Right lobe of liver (tissue), 6 donors: ENCODE results near the gene FILIP1L. TPM values are rescaled to one million over a fixed set of nuclear protein-coding genes. Genes with fewer than 3 reads are reported as not detected.

Experiments
- ATAC-seq, 4 donors: fragments of 200-7000 bp; cut with Tn5 transposase; one replicate each; pipeline ENCODE4 v1.9.1; 2020; ENCODE audit warnings: mild to moderate bottlenecking in 4 of 4, moderate library complexity in 4 of 4
- DNase-seq, 3 donors: peaks; one replicate each; pipeline ENCODE4 v3.0.0-alpha.2; 2020
- H3K27ac ChIP-seq, 3 donors: fragments of 200-600 bp; one replicate each; pipeline ENCODE4 v1.8.0; 2022
- H3K27me3 ChIP-seq, 2 donors: fragments of 200-600 bp; one replicate each; pipeline ENCODE4 v1.8.0; 2022
- H3K36me3 ChIP-seq, 4 donors: fragments of 200-600 bp; sonication (generic) in 1 of 4; one replicate each; pipeline versions ENCODE4 v1.5.1 to v1.8.0; 2017 to 2022; ENCODE audit warnings: control low read depth in 1 of 4
- H3K4me1 ChIP-seq, 4 donors: fragments of 200-600 bp; sonication (generic) in 1 of 4; one replicate each; pipeline versions ENCODE4 v1.5.1 to v1.8.0; 2017 to 2022; ENCODE audit warnings: control low read depth in 1 of 4
- H3K4me3 ChIP-seq, 3 donors: fragments of 200-600 bp; one replicate each; pipeline ENCODE4 v1.8.0; 2022
- H3K9me3 ChIP-seq, 4 donors: fragments of 200-600 bp; sonication (generic) in 1 of 4; one replicate each; pipeline versions ENCODE4 v1.5.1 to v1.8.0; 2017 to 2022; ENCODE audit warnings: control low read depth in 1 of 4
- POLR2A ChIP-seq: fragments of 450-650 bp; IDR thresholded peaks from one replicate; pipeline ENCODE4 v1.6.1; 2017; ENCODE audit warnings: antibody characterized with exemption, mild to moderate bottlenecking
- WGBS: methylation state at CpG from one replicate; pipeline ENCODE4 v1.1.6; 2018; ENCODE audit warnings: low coverage, low lambda C conversion rate; ENCODE audit not compliant: insufficient coverage; ENCODE audit errors: missing lambda C conversion rate; 5-methylcytosine and 5-hydroxymethylcytosine counted together
- intact Hi-C, 2 donors: fragments of 100-400 bp; cut with DNase I; formaldehyde crosslinking; loops; one replicate each; pipeline versions ENCODE4 v1.11.2 to v1.14.1; 2022
- total RNA-seq, 6 experiments: library from RNA; depleted of rRNA in 2 of 6; stranded (reverse); fragments of >200 nt in 2 of 6; fragmentation: NEBNext Ultra II Directional in 3 of 6; extraction: Animal tissue kit (Norgen Biotek cat#: 25700) in 3 of 6; gene quantifications; one replicate each; pipeline versions ENCODE4 v1.1.0 to v1.2.4, GENCODE V29; 2016 to 2023
- TF ChIP-seq, protein P1 (sequence below), 4 donors: fragments of 200-600 bp in 3 of 4; fragments of 450-650 bp in 1 of 4; IDR thresholded peaks; one replicate each; pipeline versions ENCODE4 v1.5.1 to v1.8.0; 2016 to 2022; ENCODE audit warnings: antibody characterized with exemption in 4 of 4, mild to moderate bottlenecking in 2 of 4
- donor health status: DM: no; HTN: yes; CAD: no.
- donor health status: DM: no; HTN: no; CAD: no.
- donor health status: DM: no; HTN: no; CAD: no.
- donor health status: DM: no; HTN: yes; CAD: no.
- donor health status: DM: no; HTN: yes; CAD: no.

FILIP1L gene
- total RNA-seq, 6 experiments from 2014 or later: 0.97 to 10.8 (median 3.6) TPM

DNA sequence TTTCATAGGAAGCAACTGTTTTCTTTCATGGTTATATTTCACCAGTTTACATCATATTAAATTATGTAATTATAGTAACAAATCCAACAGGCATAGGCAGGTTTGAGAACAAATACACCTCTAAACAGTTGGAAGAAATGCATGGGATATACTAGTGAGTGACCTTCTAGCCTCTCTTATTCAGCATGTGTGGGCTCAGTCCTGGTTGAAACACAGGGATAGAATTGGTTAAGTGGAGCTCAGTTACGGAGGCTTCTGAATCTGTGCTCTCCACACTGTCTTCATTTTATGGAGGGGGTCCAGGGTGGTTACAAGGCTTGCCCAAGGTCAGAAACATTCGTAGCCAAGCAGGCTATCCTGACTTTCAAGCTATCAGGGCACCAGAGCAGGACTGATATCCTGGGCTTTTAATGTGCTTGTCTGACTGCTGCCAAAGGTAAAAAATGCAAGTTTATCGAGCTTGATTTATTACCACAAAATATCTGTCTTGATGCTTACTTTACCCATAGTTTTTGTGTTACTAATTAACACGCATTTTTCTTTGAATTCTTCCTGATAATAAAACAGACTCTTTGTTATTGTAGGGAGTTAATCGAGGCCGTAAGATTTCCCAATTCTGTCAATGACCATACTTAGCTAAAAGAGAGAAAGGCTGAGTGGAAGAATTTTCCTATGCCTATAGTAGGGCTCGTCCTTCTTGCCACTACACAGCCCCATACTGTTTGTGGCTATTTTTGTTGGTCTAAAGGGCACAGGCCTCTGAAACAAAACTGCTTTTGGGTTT, 89.6 kb downstream of the FILIP1L start:
- H3K4me3 ChIP-seq: no peak overlapping the region
- H3K27ac ChIP-seq: peak overlapping the region; percentile 19 to 30 (median 22)
- TF ChIP-seq, protein P1, sequence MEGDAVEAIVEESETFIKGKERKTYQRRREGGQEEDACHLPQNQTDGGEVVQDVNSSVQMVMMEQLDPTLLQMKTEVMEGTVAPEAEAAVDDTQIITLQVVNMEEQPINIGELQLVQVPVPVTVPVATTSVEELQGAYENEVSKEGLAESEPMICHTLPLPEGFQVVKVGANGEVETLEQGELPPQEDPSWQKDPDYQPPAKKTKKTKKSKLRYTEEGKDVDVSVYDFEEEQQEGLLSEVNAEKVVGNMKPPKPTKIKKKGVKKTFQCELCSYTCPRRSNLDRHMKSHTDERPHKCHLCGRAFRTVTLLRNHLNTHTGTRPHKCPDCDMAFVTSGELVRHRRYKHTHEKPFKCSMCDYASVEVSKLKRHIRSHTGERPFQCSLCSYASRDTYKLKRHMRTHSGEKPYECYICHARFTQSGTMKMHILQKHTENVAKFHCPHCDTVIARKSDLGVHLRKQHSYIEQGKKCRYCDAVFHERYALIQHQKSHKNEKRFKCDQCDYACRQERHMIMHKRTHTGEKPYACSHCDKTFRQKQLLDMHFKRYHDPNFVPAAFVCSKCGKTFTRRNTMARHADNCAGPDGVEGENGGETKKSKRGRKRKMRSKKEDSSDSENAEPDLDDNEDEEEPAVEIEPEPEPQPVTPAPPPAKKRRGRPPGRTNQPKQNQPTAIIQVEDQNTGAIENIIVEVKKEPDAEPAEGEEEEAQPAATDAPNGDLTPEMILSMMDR (IDR thresholded peaks at IDR 0.05): no peak
- no peak for TF ChIP-seq POLR2A
- peaks cover 0 to 8% (median 0%) of the 10 kb centered on the region in 4 donors for H3K4me1 ChIP-seq
- no peak for DNase-seq
- peak; percentile 77 to 88 (median 82) for ATAC-seq
- no peaks in the 10 kb centered on the region for H3K9me3 ChIP-seq
- no peaks in the 10 kb centered on the region for H3K36me3 ChIP-seq
- 42% methylated on average over 6 of the region's 7 CpGs for WGBS
- H3K27me3 ChIP-seq: no peaks in the 10 kb centered on the region
- intact Hi-C loops: no loop called here

DNA sequence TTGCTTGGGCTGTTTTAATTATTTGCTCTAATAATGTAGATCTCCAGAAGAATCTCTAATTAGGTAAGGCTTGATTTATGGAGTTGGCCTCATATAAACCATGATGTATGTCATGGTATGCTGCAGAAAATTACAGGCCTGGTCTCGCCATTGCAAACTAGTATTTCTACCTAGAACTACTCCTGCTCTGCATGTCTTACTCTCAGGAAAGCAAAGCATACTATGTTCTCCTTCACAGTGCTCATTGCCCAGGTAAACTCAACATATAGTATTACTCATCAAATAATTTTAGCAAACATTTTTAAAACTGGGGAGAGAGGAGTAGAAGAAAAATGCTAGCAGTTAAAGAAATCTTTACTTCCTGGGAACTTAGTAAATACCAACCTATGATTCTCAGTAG, 90.7 kb downstream of the FILIP1L start:
- H3K27me3 ChIP-seq: no peaks in the 10 kb centered on the region
- no peak overlapping the region for H3K4me3 ChIP-seq
- peaks cover 0 to 8% (median 0%) of the 10 kb centered on the region in 4 donors for H3K4me1 ChIP-seq
- no peak for DNase-seq
- TF ChIP-seq, protein P1 (IDR thresholded peaks at IDR 0.05): no peak
- TF ChIP-seq POLR2A: no peak
- no peak for ATAC-seq
- WGBS: 92% methylated on average over 1 of the region's 1 CpG
- no peak overlapping the region for H3K27ac ChIP-seq
- no peaks in the 10 kb centered on the region for H3K36me3 ChIP-seq
- H3K9me3 ChIP-seq: no peaks in the 10 kb centered on the region
- intact Hi-C loops: no loop called here

DNA sequence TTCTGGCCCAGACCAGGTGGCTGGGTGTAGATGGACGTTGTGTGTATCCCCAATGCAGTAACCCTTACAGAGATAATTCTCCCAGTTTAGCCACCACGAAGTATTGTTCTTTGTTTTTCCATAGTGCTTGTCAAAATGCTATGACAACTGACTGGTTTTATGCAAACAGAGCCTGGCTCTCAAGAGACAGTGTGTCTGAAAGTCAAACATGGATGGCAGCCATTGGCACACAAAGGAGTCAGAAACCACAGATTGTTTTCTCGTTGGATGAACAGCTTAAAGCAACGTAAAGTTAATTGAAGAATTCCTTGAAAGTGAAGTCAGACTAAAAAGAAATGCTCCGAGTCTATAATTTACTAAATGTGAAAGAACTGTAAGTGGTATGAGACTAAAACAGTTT, 91.2 kb downstream of the FILIP1L start:
- DNase-seq: no peak
- H3K27ac ChIP-seq: no peak overlapping the region
- peaks cover 0 to 8% (median 0%) of the 10 kb centered on the region in 4 donors for H3K4me1 ChIP-seq
- H3K4me3 ChIP-seq: no peak overlapping the region
- no peaks in the 10 kb centered on the region for H3K27me3 ChIP-seq
- no peaks in the 10 kb centered on the region for H3K36me3 ChIP-seq
- intact Hi-C loops: no loop called here
- WGBS: 73% methylated on average over 5 of the region's 5 CpGs
- ATAC-seq: no peak
- TF ChIP-seq, protein P1 (IDR thresholded peaks at IDR 0.05): no peak
- TF ChIP-seq POLR2A: no peak
- H3K9me3 ChIP-seq: no peaks in the 10 kb centered on the region

DNA sequence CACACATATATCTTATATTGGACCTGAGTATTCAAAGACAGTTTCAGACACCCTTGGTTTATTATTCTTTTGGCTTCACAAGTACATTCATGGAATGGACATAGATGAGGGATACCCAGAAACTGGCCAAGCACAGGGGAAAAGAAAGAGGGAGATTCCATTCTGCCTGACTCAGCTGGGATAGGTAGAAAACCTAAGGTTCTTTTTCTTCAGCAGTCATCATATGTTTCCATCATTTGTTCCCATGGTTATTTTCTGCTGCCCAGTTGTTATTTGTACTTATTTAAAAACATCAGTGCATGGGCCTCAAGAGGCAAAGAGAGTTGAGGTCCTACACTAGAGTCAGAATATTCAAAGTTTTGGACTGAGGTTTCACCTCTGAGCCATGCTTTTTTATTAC, 91.8 kb downstream of the FILIP1L start:
- ATAC-seq (no peak), DNase-seq (no peak)
- Histone ChIP-seq H3K27me3 (no peaks in the 10 kb centered on the region), H3K9me3 (no peaks in the 10 kb centered on the region), H3K4me1 (peaks cover 0 to 8% (median 0%) of the 10 kb centered on the region in 4 donors), H3K27ac (no peak overlapping the region), H3K36me3 (no peaks in the 10 kb centered on the region), H3K4me3 (no peak overlapping the region)
- TF ChIP-seq POLR2A: no peak
- TF ChIP-seq, protein P1 (IDR thresholded peaks at IDR 0.05): no peak
- intact Hi-C loops: no loop called here
